Uterus (tissue), 4 donors: ENCODE measurements around the gene KPNA4. TPM values are rescaled to one million over a fixed set of nuclear protein-coding genes. Genes with fewer than 3 reads are reported as not detected.
"Not testable (repeated sequence)": the region's sequence is repeated elsewhere in the genome, so short reads cannot be mapped to it uniquely, and the experiment has no call there.

Experiments used
- DNase-seq, 2 donors: peaks; one replicate each; pipeline ENCODE4 v3.0.0-alpha.2; 2019 to 2020
- H3K27ac ChIP-seq, 2 donors: fragments of 200-600 bp; sonication (generic); 1 replicate in 1 of 2; 2 replicates in 1 of 2; pipeline ENCODE4 v1.5.1; 2016 to 2018
- H3K27me3 ChIP-seq, 2 donors: fragments of 200-600 bp; sonication (generic); one replicate each; pipeline ENCODE4 v1.5.1; 2018 to 2019; ENCODE audit warnings: control low read depth in 1 of 2
- H3K36me3 ChIP-seq, 2 donors: fragments of 200-600 bp; sonication (generic); one replicate each; pipeline ENCODE4 v1.5.1; 2019; ENCODE audit warnings: control low read depth in 1 of 2
- H3K4me1 ChIP-seq, 2 donors: fragments of 200-600 bp; sonication (generic); one replicate each; pipeline ENCODE4 v1.5.1; 2018 to 2019; ENCODE audit warnings: control low read depth in 1 of 2
- H3K4me3 ChIP-seq, 2 donors: fragments of 200-600 bp; sonication (generic); 1 replicate in 1 of 2; 2 replicates in 1 of 2; pipeline ENCODE4 v1.5.1; 2018 to 2019; ENCODE audit warnings: mild to moderate bottlenecking in 1 of 2
- H3K9me3 ChIP-seq, 2 donors: fragments of 200-600 bp; sonication (generic); one replicate each; pipeline ENCODE4 v1.5.1; 2019; ENCODE audit warnings: control low read depth in 1 of 2
- CTCF ChIP-seq, 4 experiments: fragments of 200-600 bp in 2 of 4; fragments of 450-650 bp in 2 of 4; sonication (generic) in 2 of 4; IDR thresholded peaks; one replicate each; pipeline ENCODE4 v1.5.1; 2016 to 2019; ENCODE audit warnings: antibody characterized with exemption in 4 of 4, mild to moderate bottlenecking in 2 of 4, moderate library complexity in 1 of 4
- POLR2A ChIP-seq, 2 donors: fragments of 450-650 bp; IDR thresholded peaks; one replicate each; pipeline ENCODE4 v1.6.1; 2016; ENCODE audit warnings: antibody characterized with exemption in 2 of 2, mild to moderate bottlenecking in 1 of 2, moderate library complexity in 1 of 2
- intact Hi-C: fragments of 100-400 bp; cut with DNase I; formaldehyde crosslinking; loops from one replicate; pipeline ENCODE4 v1.15.1; 2023; ENCODE audit warnings: low total_unique reads
- total RNA-seq, 4 donors: library from RNA; depleted of rRNA in 3 of 4; stranded (reverse); fragments of >200 nt in 3 of 4; gene quantifications; one replicate each; pipeline versions ENCODE4 v1.1.0 to v1.2.4, GENCODE V29; 2014 to 2023
- donor health status: DM: yes; HTN: yes; CAD: no.

KPNA4 gene
- total RNA-seq, 4 donors from 2014 or later: 18.5 to 72.7 (median 33.5) TPM

DNA sequence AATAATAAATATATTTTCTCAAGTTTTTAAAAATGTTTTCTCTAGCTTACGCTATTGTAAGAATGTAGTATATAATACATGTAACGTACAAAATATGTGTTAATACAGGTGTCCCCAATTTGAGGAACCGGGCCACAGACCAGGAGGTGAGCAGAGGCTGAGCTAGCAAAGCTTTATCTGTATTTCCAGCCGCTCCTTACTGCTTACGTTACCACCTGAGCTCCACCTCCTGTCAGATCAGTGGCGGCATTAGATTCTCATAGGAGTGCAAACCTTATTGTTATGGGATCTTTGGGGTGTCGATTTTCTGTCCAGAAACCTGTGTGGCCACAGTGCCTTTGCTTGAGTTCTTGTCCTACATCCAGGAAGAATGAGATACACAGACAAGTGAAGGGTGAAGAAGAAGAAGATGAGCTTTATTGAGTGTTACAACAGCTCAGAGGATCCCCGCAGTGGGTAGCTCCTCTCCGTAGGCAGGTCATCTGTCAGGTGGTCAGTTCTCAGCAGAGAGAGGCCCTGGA is 105.9 kb downstream of the KPNA4 start:
- intact Hi-C loops: no loop called here
- Histone ChIP-seq H3K9me3 (no peaks in the 10 kb centered on the region), H3K36me3 (no peaks in the 10 kb centered on the region), H3K27ac (no peak overlapping the region), H3K4me3 (no peak overlapping the region), H3K4me1 (no peaks in the 10 kb centered on the region), H3K27me3 (no peaks in the 10 kb centered on the region)
- no peak for DNase-seq
- TF ChIP-seq POLR2A (IDR thresholded peaks at IDR 0.05) (no peak), CTCF (IDR thresholded peaks at IDR 0.05) (no peak)

- intact Hi-C loops: no loop called here
- no peak for DNase-seq
- TF ChIP-seq CTCF (IDR thresholded peaks at IDR 0.05): no peak
- TF ChIP-seq POLR2A (IDR thresholded peaks at IDR 0.05): no peak
- Histone ChIP-seq H3K4me3 (no peak overlapping the region), H3K36me3 (no peaks in the 10 kb centered on the region), H3K27me3 (no peaks in the 10 kb centered on the region), H3K9me3 (no peaks in the 10 kb centered on the region), H3K4me1 (no peaks in the 10 kb centered on the region), H3K27ac (no peak overlapping the region)
Observed at GRCh38 chr3:160458151-160458550, 107.2 kb downstream of the KPNA4 start.

DNA sequence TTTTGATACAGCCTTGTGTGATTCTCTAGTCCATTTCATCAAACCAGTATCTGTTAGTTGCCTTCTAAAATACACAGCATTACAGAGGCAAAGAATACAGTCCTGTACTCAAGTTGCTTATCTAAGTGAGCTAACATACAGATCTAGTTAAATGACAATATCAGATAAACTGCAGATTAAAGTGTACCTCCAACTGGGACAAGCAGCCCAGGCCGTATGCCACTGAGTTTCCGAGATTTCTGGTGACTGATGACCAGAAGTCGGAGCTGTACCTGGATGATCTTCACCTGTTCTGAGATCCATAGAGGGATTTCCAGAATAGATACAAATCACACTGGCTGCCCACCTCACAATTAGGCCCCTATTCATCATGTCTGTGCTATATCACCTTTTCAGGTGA is 109.5 kb downstream of the KPNA4 start:
- Histone ChIP-seq H3K9me3 (no peaks in the 10 kb centered on the region), H3K4me1 (no peaks in the 10 kb centered on the region), H3K36me3 (no peaks in the 10 kb centered on the region), H3K27me3 (no peaks in the 10 kb centered on the region), H3K27ac (no peak overlapping the region), H3K4me3 (no peak overlapping the region)
- TF ChIP-seq POLR2A (IDR thresholded peaks at IDR 0.05) (no peak), CTCF (IDR thresholded peaks at IDR 0.05) (no peak)
- no peak for DNase-seq
- intact Hi-C loops: no loop called here

- Histone ChIP-seq H3K36me3 (no peaks in the 10 kb centered on the region), H3K4me3 (no peak overlapping the region), H3K9me3 (no peaks in the 10 kb centered on the region), H3K27me3 (no peaks in the 10 kb centered on the region), H3K27ac (no peak overlapping the region), H3K4me1 (no peaks in the 10 kb centered on the region)
- intact Hi-C loops: no loop called here
- no peak for DNase-seq
- TF ChIP-seq POLR2A (IDR thresholded peaks at IDR 0.05): no peak
- TF ChIP-seq CTCF (IDR thresholded peaks at IDR 0.05): no peak
Observed at GRCh38 chr3:160454995-160455394, 110.4 kb downstream of the KPNA4 start.

GRCh38 chr3:160452251-160452650 is 113.1 kb downstream of the KPNA4 start:
- H3K9me3 ChIP-seq, intact Hi-C loops: not testable (repeated sequence)

DNA sequence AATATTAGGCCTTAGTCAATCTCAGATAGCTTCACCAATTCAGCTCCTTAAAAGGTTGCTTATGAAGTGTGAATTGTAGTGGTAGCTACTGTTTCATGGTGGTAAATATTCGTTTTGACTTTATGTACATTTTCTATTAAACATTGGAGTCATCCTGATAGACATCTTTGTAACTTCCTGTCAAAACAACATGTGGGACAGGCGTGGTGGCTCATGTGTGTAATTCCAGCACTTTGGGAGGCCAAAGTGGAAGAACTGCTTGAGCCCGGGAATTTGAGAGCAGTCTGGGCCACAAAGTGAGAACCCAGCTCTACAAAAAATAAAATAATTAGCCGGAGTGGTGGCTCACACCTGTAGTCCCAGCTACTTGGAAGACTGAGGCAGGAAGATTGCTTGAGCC is 113.8 kb downstream of the KPNA4 start:
- H3K27ac ChIP-seq: no peak overlapping the region
- H3K9me3 ChIP-seq: no peaks in the 10 kb centered on the region
- H3K4me3 ChIP-seq: no peak overlapping the region
- no peaks in the 10 kb centered on the region for H3K4me1 ChIP-seq
- no peaks in the 10 kb centered on the region for H3K36me3 ChIP-seq
- DNase-seq: no peak
- intact Hi-C loops: no loop called here
- no peaks in the 10 kb centered on the region for H3K27me3 ChIP-seq
- TF ChIP-seq CTCF (IDR thresholded peaks at IDR 0.05): no peak
- no peak for TF ChIP-seq POLR2A (IDR thresholded peaks at IDR 0.05)

More at GRCh38 chr3:160452251-160452650, 113.1 kb downstream of the KPNA4 start:
- not testable (repeated sequence) for H3K4me3 ChIP-seq, H3K4me1 ChIP-seq, H3K27me3 ChIP-seq, DNase-seq, H3K27ac ChIP-seq, H3K36me3 ChIP-seq
